HepG2 (cell line): ENCODE results near the gene LHFPL6. TPM values are rescaled to one million over a fixed set of nuclear protein-coding genes. Genes with fewer than 3 reads are reported as not detected.

Experiments
- ATAC-seq: fragments of 200-7000 bp; cut with Tn5 transposase; 3 replicates; pipeline ENCODE4 v1.9.1; 2020; ENCODE audit warnings: mild to moderate bottlenecking, moderate library complexity
- BruUV-seq: library from RNA; stranded (reverse); fragments of 400-500 nt; replicated peaks from 2 replicates; lab custom pipeline; 2021; lab: Mats Ljungman, UMichigan
- CTCF ChIA-PET: fragments of 300-600 bp; formaldehyde crosslinking; extraction: SDS; loops from one replicate; lab custom pipeline; 2021; ENCODE audit warnings: low total read pairs, inconsistent platforms, low intra/inter-chr PET ratio; lab: Yijun Ruan, JAX
- POLR2A ChIA-PET: fragments of 350-600 bp; sonication (Branson Sonifier 250); formaldehyde crosslinking; loops from one replicate; lab custom pipeline; 2020; ENCODE audit warnings: antibody characterized with exemption, inconsistent platforms; lab: Yijun Ruan, JAX
- DNase-seq: peaks from one replicate; pipeline ENCODE4 v3.0.0-alpha.2; 2015; ENCODE audit warnings: low spot score
- FAIRE-seq: peaks from 3 replicates; lab custom pipeline; 2011; peaks lifted over from hg19 to GRCh38; lab: Jason Lieb, UNC
- H2AFZ ChIP-seq: one replicate; pipeline ENCODE4 v1.6.1; 2011; ENCODE audit warnings: low read length, inconsistent platforms
- H3K27ac ChIP-seq: fragments of 300-600 bp; 3 replicates; pipeline ENCODE4 v1.8.0; 2011; ENCODE audit warnings: mixed run types, mild to moderate bottlenecking, mixed read lengths, low read length, inconsistent platforms; ENCODE audit not compliant: insufficient read depth; ENCODE audit errors: extremely low read length
- H3K27me3 ChIP-seq, 2 experiments: fragments of 200-600 bp in 1 of 2; 2 replicates in 1 of 2; 3 replicates in 1 of 2; pipeline versions ENCODE4 v1.6.0 to v1.8.0; 2011; ENCODE audit warnings: low read length in 2 of 2, mild to moderate bottlenecking in 2 of 2, moderate library complexity in 2 of 2, inconsistent platforms in 1 of 2; ENCODE audit not compliant: insufficient read depth in 2 of 2, control insufficient read depth in 1 of 2
- H3K36me3 ChIP-seq, 2 experiments: fragments of 200-600 bp in 1 of 2; replicated peaks in 1 of 2; 2 replicates in 1 of 2; 3 replicates in 1 of 2; pipeline versions ENCODE4 v1.5.1 to v1.8.0; 2011; ENCODE audit warnings: low read length in 2 of 2, inconsistent platforms in 1 of 2; ENCODE audit not compliant: insufficient read depth in 2 of 2, control insufficient read depth in 1 of 2
- H3K4me1 ChIP-seq: 2 replicates; pipeline ENCODE4 v1.5.1; 2012; ENCODE audit warnings: low read length, inconsistent platforms; ENCODE audit not compliant: insufficient read depth
- H3K4me2 ChIP-seq: 2 replicates; pipeline ENCODE4 v1.6.0; 2011; ENCODE audit warnings: low read depth, low read length, inconsistent platforms
- H3K4me3 ChIP-seq, 3 experiments: fragments of 200-600 bp in 1 of 3; sonication (generic), shearing (Covaris generic) in 1 of 3; replicated peaks in 1 of 3; 2 replicates each; pipeline ENCODE4 v1.5.1; 2011 to 2016; ENCODE audit warnings: low read length in 3 of 3, inconsistent platforms in 2 of 3, low read depth in 2 of 3, mild to moderate bottlenecking in 2 of 3, control low read depth in 1 of 3, mixed read lengths in 1 of 3; ENCODE audit not compliant: insufficient read depth in 1 of 3
- H3K79me2 ChIP-seq: one replicate; pipeline ENCODE4 v1.6.1; 2011; ENCODE audit warnings: low read length, inconsistent platforms; ENCODE audit not compliant: insufficient read depth
- H3K9ac ChIP-seq: 2 replicates; pipeline ENCODE4 v1.6.0; 2011; ENCODE audit warnings: mild to moderate bottlenecking, low read depth, low read length, inconsistent platforms; ENCODE audit not compliant: insufficient read depth
- H3K9me3 ChIP-seq: 2 replicates; pipeline ENCODE4 v1.5.1; 2012; ENCODE audit warnings: mild to moderate bottlenecking, low read length
- H4K20me1 ChIP-seq: 2 replicates; pipeline ENCODE4 v1.6.0; 2011; ENCODE audit warnings: inconsistent platforms, mild to moderate bottlenecking, low read length, moderate library complexity; ENCODE audit not compliant: insufficient read depth
- ARID2 ChIP-seq: sonication (generic); formaldehyde crosslinking; IDR thresholded peaks from 2 replicates; pipeline ENCODE4 v1.8.1; 2022; ENCODE audit warnings: mild to moderate bottlenecking, missing genetic modification reagents, borderline replicate concordance
- CEBPZ ChIP-seq: IDR thresholded peaks from 2 replicates; pipeline ENCODE4 v1.6.1; 2012; ENCODE audit warnings: low read length, improper control_type of control experiment
- FOSL2 ChIP-seq: sonication (generic); formaldehyde crosslinking; IDR thresholded peaks from 2 replicates; pipeline ENCODE4 v1.4.0; 2020; ENCODE audit warnings: missing genetic modification reagents
- GPBP1L1 ChIP-seq: sonication (generic); formaldehyde crosslinking; IDR thresholded peaks from 2 replicates; pipeline ENCODE4 v1.5.0; 2020; ENCODE audit warnings: mild to moderate bottlenecking, missing genetic modification reagents
- HIVEP1 ChIP-seq: sonication (generic); formaldehyde crosslinking; IDR thresholded peaks from 2 replicates; pipeline ENCODE4 v1.4.0; 2020; ENCODE audit warnings: mild to moderate bottlenecking, missing genetic modification reagents
- HNRNPUL1 ChIP-seq: fragments of 200-400 bp; formaldehyde crosslinking; IDR thresholded peaks from 2 replicates; pipeline ENCODE4 v1.6.1; 2017; ENCODE audit warnings: low read depth, mild to moderate bottlenecking, low read length, moderate library complexity
- MBNL3 ChIP-seq: fragments of 250-450 bp; sonication (Bioruptor Pico); conservative IDR thresholded peaks from 2 replicates; pipeline ENCODE4 v1.8.0; 2022; ENCODE audit warnings: mild to moderate bottlenecking, inconsistent platforms
- MIER2 ChIP-seq: IDR thresholded peaks from 2 replicates; pipeline ENCODE4 v1.6.1; 2016; ENCODE audit warnings: missing biosample characterization, missing genetic modification reagents
- RXRB ChIP-seq: IDR thresholded peaks from 2 replicates; pipeline ENCODE4 v1.6.1; 2016; ENCODE audit warnings: borderline replicate concordance, missing genetic modification reagents, missing compliant biosample characterization
- SIN3A ChIP-seq: IDR thresholded peaks from 2 replicates; pipeline ENCODE4 v1.6.1; 2011; ENCODE audit warnings: low read depth, mild to moderate bottlenecking, control low read depth, low read length, borderline replicate concordance
- SRY ChIP-seq: sonication (generic); formaldehyde crosslinking; IDR thresholded peaks from 2 replicates; pipeline ENCODE4 v1.8.0; 2022; ENCODE audit warnings: mild to moderate bottlenecking, missing genetic modification reagents
- TEAD2 ChIP-seq: sonication (generic); formaldehyde crosslinking; IDR thresholded peaks from 2 replicates; pipeline ENCODE4 v1.9.0; 2021; ENCODE audit warnings: missing genetic modification reagents
- ZNF205 ChIP-seq: IDR thresholded peaks from 2 replicates; pipeline ENCODE4 v1.6.1; 2018; ENCODE audit warnings: missing biosample characterization, missing genetic modification reagents
- ZNF207 ChIP-seq: fragments of 450-650 bp; IDR thresholded peaks from 2 replicates; pipeline ENCODE4 v1.6.1; 2016; ENCODE audit warnings: antibody characterized with exemption, borderline replicate concordance
- ZNF329 ChIP-seq: sonication (generic); formaldehyde crosslinking; IDR thresholded peaks from 2 replicates; pipeline ENCODE4 v1.9.0; 2021; ENCODE audit warnings: low read depth, mild to moderate bottlenecking, missing genetic modification reagents
- ZNF382 ChIP-seq: sonication (generic); formaldehyde crosslinking; IDR thresholded peaks from 2 replicates; pipeline ENCODE4 v1.5.0; 2020; ENCODE audit warnings: missing genetic modification reagents, mild to moderate bottlenecking, borderline replicate concordance
- ZNF550 ChIP-seq: sonication (generic); formaldehyde crosslinking; IDR thresholded peaks from 2 replicates; pipeline ENCODE4 v1.4.0; 2020; ENCODE audit warnings: mild to moderate bottlenecking, missing genetic modification reagents, borderline replicate concordance
- ZNF558 ChIP-seq: sonication (generic); formaldehyde crosslinking; IDR thresholded peaks from 2 replicates; pipeline ENCODE4 v1.9.0; 2022; ENCODE audit warnings: mild to moderate bottlenecking, missing genetic modification reagents, borderline replicate concordance
- ZNF788 ChIP-seq: sonication (generic); formaldehyde crosslinking; IDR thresholded peaks from 2 replicates; pipeline ENCODE4 v1.5.0; 2020; ENCODE audit warnings: mild to moderate bottlenecking, missing genetic modification reagents, borderline replicate concordance
- in situ Hi-C: cut with HindIII; loops from 2 replicates; pipeline ENCODE4 v1.10.0; 2017; ENCODE audit warnings: low pct_unique_long_range_greater_than_20kb; ENCODE audit not compliant: extremely low pct_ligation_motif_present
- intact Hi-C: fragments of 100-400 bp; cut with micrococcal nuclease; formaldehyde crosslinking; loops from one replicate; pipeline ENCODE4 v1.10.0; 2022; ENCODE audit not compliant: unreplicated experiment
- polyA plus RNA-seq, 8 experiments: library from polyadenylated mRNA; depleted of rRNA in 3 of 8; stranded (reverse) in 7 of 8; unstranded in 1 of 8; fragments of >200 nt; fragmentation: Illumina TruSeq in 4 of 8; extraction: Trizol in 4 of 8; gene quantifications; 2 replicates each; pipeline versions ENCODE4 v1.2.1 to v1.2.3, GENCODE V29; 2011 to 2016; ENCODE audit warnings: low read depth in 4 of 8, missing spikeins in 1 of 8, mixed read lengths in 1 of 8; ENCODE audit not compliant: insufficient read depth in 1 of 8
- total RNA-seq, 5 experiments: library from RNA; depleted of rRNA; stranded (reverse); fragments of >200 nt; fragmentation: Illumina TruSeq; extraction: Trizol; gene quantifications; 2 replicates each; pipeline ENCODE4 v1.2.3, GENCODE V29; 2016; ENCODE audit warnings: low read depth in 1 of 5

The LHFPL6 gene
- total and polyA plus RNA-seq, 2 of the 13 experiments (the other 11 are each of a cell fraction or from before 2014, with no cell fraction given): not detected

GRCh38 chr13:39401046-39401705 lies 201.8 kb downstream of the LHFPL6 start (continued):
- TF ChIP-seq TEAD2 (no peak), ZNF207 (no peak), ZNF788 (CRISPR knock-in tag) (no peak), HIVEP1 (CRISPR knock-in tag) (no peak), CEBPZ (no peak), GPBP1L1 (CRISPR knock-in tag) (no peak)

GRCh38 chr13:39399102-39399501 lies 203.9 kb downstream of the LHFPL6 start:
- H3K4me1 ChIP-seq: no peaks in the 10 kb centered on the region
- BruUV-seq: no TSS peak
- H3K4me3 ChIP-seq: no peak overlapping the region
- no peak for DNase-seq
- H3K36me3 ChIP-seq: no peaks in the 10 kb centered on the region
- no peak overlapping the region for H3K27ac ChIP-seq
- ChIA-PET CTCF (no interaction called here), POLR2A (no interaction called here)
- 0 out of 5 replicates have a peak, but pooled peaks cover 0 to 5% of the 10 kb centered on the region in 2 experiments for H3K27me3 ChIP-seq
- no peak for FAIRE-seq
- no peak overlapping the region for H3K9ac ChIP-seq
- H3K79me2 ChIP-seq: no peaks in the 10 kb centered on the region
- no peak overlapping the region for H3K4me2 ChIP-seq
- H3K9me3 ChIP-seq: no peaks in the 10 kb centered on the region
- ATAC-seq: no peak
- no peak overlapping the region for H2AFZ ChIP-seq
- in situ Hi-C loops: no loop called here
- H4K20me1 ChIP-seq: no peaks in the 10 kb centered on the region
- intact Hi-C loops: no loop called here
- TF ChIP-seq ZNF550: no peak
- no peak for TF ChIP-seq SIN3A
- TF ChIP-seq ZNF329 (CRISPR knock-in tag): no peak
- TF ChIP-seq HNRNPUL1: no peak
- no peak for TF ChIP-seq ZNF382
- no peak for TF ChIP-seq MIER2 (CRISPR knock-in tag)
- TF ChIP-seq ZNF558 (CRISPR knock-in tag): no peak
- TF ChIP-seq ARID2 (CRISPR knock-in tag): no peak
- TF ChIP-seq SRY: no peak
- no peak for TF ChIP-seq FOSL2
- no peak for TF ChIP-seq MBNL3 (CRISPR knock-in tag)
- no peak for TF ChIP-seq ZNF205
- no peak for TF ChIP-seq RXRB (CRISPR knock-in tag)
